Measurements from ENCODE around the gene GPC6.

DNA sequence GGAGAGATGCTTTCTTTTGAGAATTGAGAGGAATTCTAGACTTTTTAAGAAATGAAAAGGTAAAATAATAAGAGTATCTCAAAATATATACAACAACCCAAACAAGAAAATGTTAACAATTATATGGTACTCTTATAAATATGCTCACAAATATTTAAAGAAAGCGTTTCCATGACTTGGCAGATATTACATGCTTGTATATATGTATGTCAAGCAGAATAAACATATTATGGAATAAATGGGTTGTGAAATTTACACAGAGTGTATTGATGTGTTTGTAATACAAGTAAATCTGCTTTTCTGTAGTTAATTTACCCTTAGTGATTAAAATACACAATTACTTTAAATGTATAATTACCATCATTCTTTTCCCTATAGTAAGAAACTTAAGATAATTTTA is 65.8 kb downstream of the GPC6 start:
- no peak for TF ChIP-seq POLR2A (IDR thresholded peaks at IDR 0.05)
- TF ChIP-seq, protein P1, sequence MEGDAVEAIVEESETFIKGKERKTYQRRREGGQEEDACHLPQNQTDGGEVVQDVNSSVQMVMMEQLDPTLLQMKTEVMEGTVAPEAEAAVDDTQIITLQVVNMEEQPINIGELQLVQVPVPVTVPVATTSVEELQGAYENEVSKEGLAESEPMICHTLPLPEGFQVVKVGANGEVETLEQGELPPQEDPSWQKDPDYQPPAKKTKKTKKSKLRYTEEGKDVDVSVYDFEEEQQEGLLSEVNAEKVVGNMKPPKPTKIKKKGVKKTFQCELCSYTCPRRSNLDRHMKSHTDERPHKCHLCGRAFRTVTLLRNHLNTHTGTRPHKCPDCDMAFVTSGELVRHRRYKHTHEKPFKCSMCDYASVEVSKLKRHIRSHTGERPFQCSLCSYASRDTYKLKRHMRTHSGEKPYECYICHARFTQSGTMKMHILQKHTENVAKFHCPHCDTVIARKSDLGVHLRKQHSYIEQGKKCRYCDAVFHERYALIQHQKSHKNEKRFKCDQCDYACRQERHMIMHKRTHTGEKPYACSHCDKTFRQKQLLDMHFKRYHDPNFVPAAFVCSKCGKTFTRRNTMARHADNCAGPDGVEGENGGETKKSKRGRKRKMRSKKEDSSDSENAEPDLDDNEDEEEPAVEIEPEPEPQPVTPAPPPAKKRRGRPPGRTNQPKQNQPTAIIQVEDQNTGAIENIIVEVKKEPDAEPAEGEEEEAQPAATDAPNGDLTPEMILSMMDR (IDR thresholded peaks at IDR 0.05) = no peak
